HepG2 (cell line): Measurements from ENCODE around the gene KDM3A. TPM values are rescaled to one million over a fixed set of nuclear protein-coding genes. Genes with fewer than 3 reads are reported as not detected.
A peak's percentile ranks its signal among the peaks of the same experiment; 100 is the strongest.

Experiments
- CCDC6 ChIP-seq: sonication (generic); formaldehyde crosslinking; IDR thresholded peaks from 2 replicates; pipeline ENCODE4 v1.8.1; 2022; ENCODE audit warnings: mild to moderate bottlenecking, missing genetic modification reagents, moderate library complexity
- FOXJ3 ChIP-seq: sonication (generic); formaldehyde crosslinking; IDR thresholded peaks from 2 replicates; pipeline ENCODE4 v1.4.0; 2020; ENCODE audit warnings: missing genetic modification reagents, mild to moderate bottlenecking, borderline replicate concordance
- HNRNPH1 ChIP-seq: fragments of 200-400 bp; formaldehyde crosslinking; optimal IDR thresholded peaks from 2 replicates; pipeline ENCODE3; 2017; ENCODE audit warnings: mild to moderate bottlenecking, low read depth, low read length
- JUND ChIP-seq: sonication (generic); formaldehyde crosslinking; IDR thresholded peaks from 2 replicates; pipeline ENCODE4 v1.8.0; 2022; ENCODE audit warnings: mild to moderate bottlenecking, missing genetic modification reagents
- MIER2 ChIP-seq: IDR thresholded peaks from 2 replicates; pipeline ENCODE4 v1.6.1; 2016; ENCODE audit warnings: missing biosample characterization, missing genetic modification reagents
- NCOR1 ChIP-seq: fragments of 200-600 bp; sonication (generic); IDR thresholded peaks from 2 replicates; pipeline ENCODE4 v1.7.0; 2017; ENCODE audit warnings: antibody characterized with exemption, low read length, borderline replicate concordance
- TCF7 ChIP-seq: sonication (generic); IDR thresholded peaks from 2 replicates; pipeline ENCODE4 v1.6.1; 2016; ENCODE audit warnings: antibody characterized with exemption, low read depth
- TSC22D2 ChIP-seq: sonication (generic); formaldehyde crosslinking; IDR thresholded peaks from 2 replicates; pipeline ENCODE4 v1.5.1; 2020; ENCODE audit warnings: missing genetic modification reagents, mild to moderate bottlenecking, borderline replicate concordance
- ZBTB10 ChIP-seq: sonication (generic); formaldehyde crosslinking; IDR thresholded peaks from 2 replicates; pipeline ENCODE4 v1.4.0; 2020; ENCODE audit warnings: missing genetic modification reagents, borderline replicate concordance
- ZBTB2 ChIP-seq: sonication (generic); formaldehyde crosslinking; IDR thresholded peaks from 2 replicates; pipeline ENCODE4 v1.8.0; 2022; ENCODE audit warnings: low read depth, missing genetic modification reagents
- ZNF275 ChIP-seq: sonication (generic); formaldehyde crosslinking; IDR thresholded peaks from 2 replicates; pipeline ENCODE4 v1.8.0; 2022; ENCODE audit warnings: missing genetic modification reagents, mild to moderate bottlenecking, inconsistent platforms, borderline replicate concordance
- polyA plus RNA-seq, 8 experiments: library from polyadenylated mRNA; depleted of rRNA in 3 of 8; stranded (reverse) in 7 of 8; unstranded in 1 of 8; fragments of >200 nt; fragmentation: Illumina TruSeq in 4 of 8; extraction: Trizol in 4 of 8; gene quantifications; 2 replicates each; pipeline versions ENCODE4 v1.2.1 to v1.2.3, GENCODE V29; 2011 to 2016; ENCODE audit warnings: low read depth in 4 of 8, missing spikeins in 1 of 8, mixed read lengths in 1 of 8; ENCODE audit not compliant: insufficient read depth in 1 of 8
- total RNA-seq, 5 experiments: library from RNA; depleted of rRNA; stranded (reverse); fragments of >200 nt; fragmentation: Illumina TruSeq; extraction: Trizol; gene quantifications; 2 replicates each; pipeline ENCODE4 v1.2.3, GENCODE V29; 2016; ENCODE audit warnings: low read depth in 1 of 5
- TF ChIP-seq, protein P1 (sequence below): IDR thresholded peaks from 2 replicates; pipeline ENCODE4 v1.6.1; 2016; ENCODE audit warnings: mild to moderate bottlenecking
- TF ChIP-seq, protein P2 (sequence below): sonication (generic); formaldehyde crosslinking; IDR thresholded peaks from 2 replicates; pipeline ENCODE4 v1.5.0; 2020; ENCODE audit warnings: mild to moderate bottlenecking, missing genetic modification reagents
- TF ChIP-seq, protein P3 (sequence below): sonication (generic); formaldehyde crosslinking; conservative IDR thresholded peaks from 2 replicates; pipeline ENCODE4 v1.4.0; 2020; ENCODE audit warnings: missing genetic modification reagents
- TF ChIP-seq, protein P4 (sequence below): sonication (generic); IDR thresholded peaks from 2 replicates; pipeline ENCODE4 v1.6.1; 2016; ENCODE audit warnings: low read depth, borderline replicate concordance
- TF ChIP-seq, protein P5 (sequence below): sonication (generic); formaldehyde crosslinking; IDR thresholded peaks from 2 replicates; pipeline ENCODE4 v1.9.0; 2021; ENCODE audit warnings: missing genetic modification reagents, mild to moderate bottlenecking, borderline replicate concordance

KDM3A gene
- total and polyA plus RNA-seq, 2 of the 13 experiments (the other 11 are each of a cell fraction or from before 2014, with no cell fraction given), result 21.0 to 70.2 TPM

DNA sequence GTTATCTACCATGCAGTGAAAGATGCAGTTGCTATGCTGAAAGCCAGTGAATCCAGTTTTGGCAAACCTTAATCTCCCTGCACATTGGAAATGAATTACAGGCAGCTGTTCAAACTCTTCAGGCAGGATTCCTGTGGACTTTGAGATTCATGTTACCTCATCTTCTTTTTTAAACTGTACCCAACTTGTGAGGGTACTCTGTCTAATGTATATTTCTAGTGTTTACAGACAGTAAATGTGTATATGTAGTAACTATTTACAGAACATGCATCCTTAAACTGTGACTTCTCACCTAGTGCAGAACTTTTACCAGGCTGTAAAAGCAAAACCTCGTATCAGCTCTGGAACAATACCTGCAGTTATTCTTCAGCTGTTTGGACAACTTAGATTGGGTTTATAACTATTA is 50.9 kb downstream of the KDM3A start (continued):
- TF ChIP-seq ZNF275, result no peak
- TF ChIP-seq TCF7, result no peak
- TF ChIP-seq, protein P1, sequence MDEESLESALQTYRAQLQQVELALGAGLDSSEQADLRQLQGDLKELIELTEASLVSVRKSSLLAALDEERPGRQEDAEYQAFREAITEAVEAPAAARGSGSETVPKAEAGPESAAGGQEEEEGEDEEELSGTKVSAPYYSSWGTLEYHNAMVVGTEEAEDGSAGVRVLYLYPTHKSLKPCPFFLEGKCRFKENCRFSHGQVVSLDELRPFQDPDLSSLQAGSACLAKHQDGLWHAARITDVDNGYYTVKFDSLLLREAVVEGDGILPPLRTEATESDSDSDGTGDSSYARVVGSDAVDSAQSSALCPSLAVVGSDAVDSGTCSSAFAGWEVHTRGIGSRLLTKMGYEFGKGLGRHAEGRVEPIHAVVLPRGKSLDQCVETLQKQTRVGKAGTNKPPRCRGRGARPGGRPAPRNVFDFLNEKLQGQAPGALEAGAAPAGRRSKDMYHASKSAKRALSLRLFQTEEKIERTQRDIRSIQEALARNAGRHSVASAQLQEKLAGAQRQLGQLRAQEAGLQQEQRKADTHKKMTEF (CRISPR knock-in tag), result no peak
- no peak for TF ChIP-seq CCDC6 (CRISPR knock-in tag)
- TF ChIP-seq HNRNPH1, result no peak
- no peak for TF ChIP-seq TSC22D2
- TF ChIP-seq, protein P2, sequence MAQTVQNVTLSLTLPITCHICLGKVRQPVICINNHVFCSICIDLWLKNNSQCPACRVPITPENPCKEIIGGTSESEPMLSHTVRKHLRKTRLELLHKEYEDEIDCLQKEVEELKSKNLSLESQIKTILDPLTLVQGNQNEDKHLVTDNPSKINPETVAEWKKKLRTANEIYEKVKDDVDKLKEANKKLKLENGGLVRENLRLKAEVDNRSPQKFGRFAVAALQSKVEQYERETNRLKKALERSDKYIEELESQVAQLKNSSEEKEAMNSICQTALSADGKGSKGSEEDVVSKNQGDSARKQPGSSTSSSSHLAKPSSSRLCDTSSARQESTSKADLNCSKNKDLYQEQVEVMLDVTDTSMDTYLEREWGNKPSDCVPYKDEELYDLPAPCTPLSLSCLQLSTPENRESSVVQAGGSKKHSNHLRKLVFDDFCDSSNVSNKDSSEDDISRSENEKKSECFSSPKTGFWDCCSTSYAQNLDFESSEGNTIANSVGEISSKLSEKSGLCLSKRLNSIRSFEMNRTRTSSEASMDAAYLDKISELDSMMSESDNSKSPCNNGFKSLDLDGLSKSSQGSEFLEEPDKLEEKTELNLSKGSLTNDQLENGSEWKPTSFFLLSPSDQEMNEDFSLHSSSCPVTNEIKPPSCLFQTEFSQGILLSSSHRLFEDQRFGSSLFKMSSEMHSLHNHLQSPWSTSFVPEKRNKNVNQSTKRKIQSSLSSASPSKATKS (CRISPR knock-in tag), result no peak
- TF ChIP-seq, protein P3, sequence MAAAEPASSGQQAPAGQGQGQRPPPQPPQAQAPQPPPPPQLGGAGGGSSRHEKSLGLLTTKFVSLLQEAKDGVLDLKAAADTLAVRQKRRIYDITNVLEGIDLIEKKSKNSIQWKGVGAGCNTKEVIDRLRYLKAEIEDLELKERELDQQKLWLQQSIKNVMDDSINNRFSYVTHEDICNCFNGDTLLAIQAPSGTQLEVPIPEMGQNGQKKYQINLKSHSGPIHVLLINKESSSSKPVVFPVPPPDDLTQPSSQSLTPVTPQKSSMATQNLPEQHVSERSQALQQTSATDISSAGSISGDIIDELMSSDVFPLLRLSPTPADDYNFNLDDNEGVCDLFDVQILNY, result no peak
- TF ChIP-seq ZBTB2 (CRISPR knock-in tag), result no peak
- TF ChIP-seq ZBTB10, result no peak
- TF ChIP-seq FOXJ3 (CRISPR knock-in tag), result peak; percentile 45; the same call in 1 of the 2 replicates
- no peak for TF ChIP-seq JUND (CRISPR knock-in tag)
- TF ChIP-seq, protein P4, sequence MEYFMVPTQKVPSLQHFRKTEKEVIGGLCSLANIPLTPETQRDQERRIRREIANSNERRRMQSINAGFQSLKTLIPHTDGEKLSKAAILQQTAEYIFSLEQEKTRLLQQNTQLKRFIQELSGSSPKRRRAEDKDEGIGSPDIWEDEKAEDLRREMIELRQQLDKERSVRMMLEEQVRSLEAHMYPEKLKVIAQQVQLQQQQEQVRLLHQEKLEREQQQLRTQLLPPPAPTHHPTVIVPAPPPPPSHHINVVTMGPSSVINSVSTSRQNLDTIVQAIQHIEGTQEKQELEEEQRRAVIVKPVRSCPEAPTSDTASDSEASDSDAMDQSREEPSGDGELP, result peak; percentile 80
- no peak for TF ChIP-seq MIER2
- peak; percentile 40; the same call in 1 of the 2 replicates for TF ChIP-seq NCOR1
- TF ChIP-seq, protein P5, sequence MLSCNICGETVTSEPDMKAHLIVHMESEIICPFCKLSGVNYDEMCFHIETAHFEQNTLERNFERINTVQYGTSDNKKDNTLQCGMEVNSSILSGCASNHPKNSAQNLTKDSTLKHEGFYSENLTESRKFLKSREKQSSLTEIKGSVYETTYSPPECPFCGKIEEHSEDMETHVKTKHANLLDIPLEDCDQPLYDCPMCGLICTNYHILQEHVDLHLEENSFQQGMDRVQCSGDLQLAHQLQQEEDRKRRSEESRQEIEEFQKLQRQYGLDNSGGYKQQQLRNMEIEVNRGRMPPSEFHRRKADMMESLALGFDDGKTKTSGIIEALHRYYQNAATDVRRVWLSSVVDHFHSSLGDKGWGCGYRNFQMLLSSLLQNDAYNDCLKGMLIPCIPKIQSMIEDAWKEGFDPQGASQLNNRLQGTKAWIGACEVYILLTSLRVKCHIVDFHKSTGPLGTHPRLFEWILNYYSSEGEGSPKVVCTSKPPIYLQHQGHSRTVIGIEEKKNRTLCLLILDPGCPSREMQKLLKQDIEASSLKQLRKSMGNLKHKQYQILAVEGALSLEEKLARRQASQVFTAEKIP (CRISPR knock-in tag), result no peak
